ENCODE data around the gene MTHFR.

The MTHFR gene

DNA sequence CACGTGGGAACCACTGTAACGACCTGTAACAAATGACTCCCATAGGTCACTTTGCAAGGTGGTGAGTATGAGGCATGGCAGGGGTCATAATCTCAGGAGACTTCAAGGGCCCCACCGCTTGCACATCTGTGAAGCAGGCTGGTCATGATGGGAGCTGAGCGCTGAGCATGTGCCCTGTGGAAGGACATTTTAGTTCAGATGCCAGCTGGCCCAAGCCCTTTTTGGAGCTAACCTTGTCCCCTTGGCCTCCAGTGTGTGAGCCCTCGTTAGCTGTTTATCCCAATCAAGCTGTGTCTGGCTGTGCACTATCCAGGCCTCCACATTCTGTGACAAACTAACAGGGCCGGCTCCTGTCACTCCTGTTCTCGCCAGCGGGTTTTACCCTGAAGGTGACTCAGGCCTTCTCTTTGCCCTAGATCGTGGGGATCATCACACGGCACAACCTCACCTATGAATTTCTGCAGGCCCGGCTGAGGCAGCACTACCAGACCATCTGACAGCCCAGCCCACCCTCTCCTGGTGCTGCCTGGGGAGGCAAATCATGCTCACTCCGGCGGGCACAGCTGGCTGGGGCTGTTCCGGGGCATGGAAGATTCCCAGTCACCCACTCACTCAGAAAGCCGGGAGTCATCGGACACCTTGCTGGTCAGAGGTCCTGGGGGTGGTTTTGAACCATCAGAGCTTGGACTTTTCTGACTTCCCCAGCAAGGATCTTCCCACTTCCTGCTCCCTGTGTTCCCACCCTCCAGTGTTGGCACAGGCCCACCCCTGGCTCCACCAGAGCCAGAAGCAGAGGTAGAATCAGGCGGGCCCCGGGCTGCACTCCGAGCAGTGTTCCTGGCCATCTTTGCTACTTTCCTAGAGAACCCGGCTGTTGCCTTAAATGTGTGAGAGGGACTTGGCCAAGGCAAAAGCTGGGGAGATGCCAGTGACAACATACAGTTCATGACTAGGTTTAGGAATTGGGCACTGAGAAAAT is 34.3 kb upstream of the MTHFR start:
- TF ChIP-seq EP300 (IDR thresholded peaks at IDR 0.05; ENCODE audit: borderline replicate concordance) (no peak), EGR1 (IDR thresholded peaks at IDR 0.05) (no peak), TAF1 (IDR thresholded peaks at IDR 0.05; ENCODE audit: low read depth) (no peak), TCF12 (IDR thresholded peaks at IDR 0.05; ENCODE audit: low read depth) (no peak), CREB1 (IDR thresholded peaks at IDR 0.05; ENCODE audit: low read depth) (no peak), FOXM1 (IDR thresholded peaks at IDR 0.05; ENCODE audit: borderline replicate concordance, low read depth) (no peak), NFIC (IDR thresholded peaks at IDR 0.05) (no peak), TEAD4 (IDR thresholded peaks at IDR 0.05) (no peak), YY1 (IDR thresholded peaks at IDR 0.05; ENCODE audit: low read depth) (no peak), CEBPB (IDR thresholded peaks at IDR 0.05) (no peak), USF1 (IDR thresholded peaks at IDR 0.05) (no peak), ZBTB7A (IDR thresholded peaks at IDR 0.05; ENCODE audit: low read depth) (no peak), RAD21 (IDR thresholded peaks at IDR 0.05; ENCODE audit: low read depth) (no peak)
- TF ChIP-seq, protein P1, sequence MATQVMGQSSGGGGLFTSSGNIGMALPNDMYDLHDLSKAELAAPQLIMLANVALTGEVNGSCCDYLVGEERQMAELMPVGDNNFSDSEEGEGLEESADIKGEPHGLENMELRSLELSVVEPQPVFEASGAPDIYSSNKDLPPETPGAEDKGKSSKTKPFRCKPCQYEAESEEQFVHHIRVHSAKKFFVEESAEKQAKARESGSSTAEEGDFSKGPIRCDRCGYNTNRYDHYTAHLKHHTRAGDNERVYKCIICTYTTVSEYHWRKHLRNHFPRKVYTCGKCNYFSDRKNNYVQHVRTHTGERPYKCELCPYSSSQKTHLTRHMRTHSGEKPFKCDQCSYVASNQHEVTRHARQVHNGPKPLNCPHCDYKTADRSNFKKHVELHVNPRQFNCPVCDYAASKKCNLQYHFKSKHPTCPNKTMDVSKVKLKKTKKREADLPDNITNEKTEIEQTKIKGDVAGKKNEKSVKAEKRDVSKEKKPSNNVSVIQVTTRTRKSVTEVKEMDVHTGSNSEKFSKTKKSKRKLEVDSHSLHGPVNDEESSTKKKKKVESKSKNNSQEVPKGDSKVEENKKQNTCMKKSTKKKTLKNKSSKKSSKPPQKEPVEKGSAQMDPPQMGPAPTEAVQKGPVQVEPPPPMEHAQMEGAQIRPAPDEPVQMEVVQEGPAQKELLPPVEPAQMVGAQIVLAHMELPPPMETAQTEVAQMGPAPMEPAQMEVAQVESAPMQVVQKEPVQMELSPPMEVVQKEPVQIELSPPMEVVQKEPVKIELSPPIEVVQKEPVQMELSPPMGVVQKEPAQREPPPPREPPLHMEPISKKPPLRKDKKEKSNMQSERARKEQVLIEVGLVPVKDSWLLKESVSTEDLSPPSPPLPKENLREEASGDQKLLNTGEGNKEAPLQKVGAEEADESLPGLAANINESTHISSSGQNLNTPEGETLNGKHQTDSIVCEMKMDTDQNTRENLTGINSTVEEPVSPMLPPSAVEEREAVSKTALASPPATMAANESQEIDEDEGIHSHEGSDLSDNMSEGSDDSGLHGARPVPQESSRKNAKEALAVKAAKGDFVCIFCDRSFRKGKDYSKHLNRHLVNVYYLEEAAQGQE (IDR thresholded peaks at IDR 0.05; ENCODE audit: low read depth), result no peak
- TF ChIP-seq, protein P2, sequence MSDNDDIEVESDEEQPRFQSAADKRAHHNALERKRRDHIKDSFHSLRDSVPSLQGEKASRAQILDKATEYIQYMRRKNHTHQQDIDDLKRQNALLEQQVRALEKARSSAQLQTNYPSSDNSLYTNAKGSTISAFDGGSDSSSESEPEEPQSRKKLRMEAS (IDR thresholded peaks at IDR 0.05), result no peak

GRCh38 chr1:11838349-11839272 is 32.8 kb upstream of the MTHFR start:
- TF ChIP-seq RAD21 (IDR thresholded peaks at IDR 0.05; ENCODE audit: low read depth) (peak; percentile 93), USF1 (IDR thresholded peaks at IDR 0.05) (no peak)

- no peak for TF ChIP-seq CREB1 (IDR thresholded peaks at IDR 0.05; ENCODE audit: low read depth)
- no peak for TF ChIP-seq TEAD4 (IDR thresholded peaks at IDR 0.05)
- TF ChIP-seq, protein P1 (IDR thresholded peaks at IDR 0.05; ENCODE audit: low read depth), result no peak
- TF ChIP-seq EP300 (IDR thresholded peaks at IDR 0.05; ENCODE audit: borderline replicate concordance), result no peak
These were observed 32.1 kb upstream of the MTHFR start for GRCh38 chr1:11837767-11838348.

GRCh38 chr1:11836955-11837766 is 31.4 kb upstream of the MTHFR start:
- TF ChIP-seq EP300 (IDR thresholded peaks at IDR 0.05; ENCODE audit: borderline replicate concordance) (no peak), YY1 (IDR thresholded peaks at IDR 0.05; ENCODE audit: low read depth) (no peak), TAF1 (IDR thresholded peaks at IDR 0.05; ENCODE audit: low read depth) (no peak), NFIC (IDR thresholded peaks at IDR 0.05) (no peak), TCF12 (IDR thresholded peaks at IDR 0.05; ENCODE audit: low read depth) (no peak), EGR1 (IDR thresholded peaks at IDR 0.05) (no peak), ZBTB7A (IDR thresholded peaks at IDR 0.05; ENCODE audit: low read depth) (no peak), RAD21 (IDR thresholded peaks at IDR 0.05; ENCODE audit: low read depth) (no peak), TEAD4 (IDR thresholded peaks at IDR 0.05) (no peak), CREB1 (IDR thresholded peaks at IDR 0.05; ENCODE audit: low read depth) (no peak), FOXM1 (IDR thresholded peaks at IDR 0.05; ENCODE audit: borderline replicate concordance, low read depth) (no peak), USF1 (IDR thresholded peaks at IDR 0.05) (no peak), CEBPB (IDR thresholded peaks at IDR 0.05) (no peak)
- TF ChIP-seq, protein P2 (IDR thresholded peaks at IDR 0.05), result no peak
- TF ChIP-seq, protein P1 (IDR thresholded peaks at IDR 0.05; ENCODE audit: low read depth), result no peak
